ENCODE results near the gene LIME1.
"Not testable (repeated sequence)": the region's sequence is repeated elsewhere in the genome, so short reads cannot be mapped to it uniquely, and the experiment has no call there.

GRCh38 chr20:63730189-63730733 is 6.2 kb upstream of the LIME1 start:
- not testable (repeated sequence) for TF ChIP-seq CTCF (IDR thresholded peaks at IDR 0.05 in 8 of 11, conservative IDR thresholded peaks at IDR 0.05 in 3 of 11); POLR2A (IDR thresholded peaks at IDR 0.05)
